A673 (cell line): ENCODE data around the gene SLC39A13. TPM values are rescaled to one million over a fixed set of nuclear protein-coding genes. Genes with fewer than 3 reads are reported as not detected.
A peak's percentile ranks its signal among the peaks of the same experiment; 100 is the strongest.

ENCODE experiments used
- BruUV-seq: library from RNA; stranded (reverse); fragments of 400-500 nt; replicated peaks from 2 replicates; lab custom pipeline; 2021; lab: Mats Ljungman, UMichigan
- CTCF ChIA-PET: fragments of 300-600 bp; sonication (Branson Sonifier 250); formaldehyde crosslinking; loops from one replicate; lab custom pipeline; 2022; ENCODE audit warnings: antibody characterized with exemption; lab: Charles Lee
- POLR2A ChIA-PET: fragments of 300-600 bp; sonication (Branson Sonifier 250); formaldehyde crosslinking; loops from one replicate; lab custom pipeline; 2022; ENCODE audit warnings: antibody characterized with exemption; ENCODE audit not compliant: low non-redundant PET; lab: Charles Lee
- DNase-seq: peaks from one replicate; pipeline ENCODE4 v3.0.0-alpha.2; 2015; ENCODE audit warnings: low spot score
- H3K27ac ChIP-seq: fragments of 200-600 bp; sonication (generic); 2 replicates; pipeline ENCODE4 v1.5.1; 2016; ENCODE audit warnings: mixed run types, low read depth, mild to moderate bottlenecking, mixed read lengths, antibody characterized with exemption, low read length; ENCODE audit not compliant: poor library complexity, severe bottlenecking
- H3K27me3 ChIP-seq: fragments of 200-600 bp; sonication (generic); replicated peaks from 2 replicates; pipeline ENCODE4 v1.6.1; 2017; ENCODE audit warnings: mixed run types, low read depth, mild to moderate bottlenecking, mixed read lengths, antibody characterized with exemption, low read length; ENCODE audit not compliant: insufficient read depth, poor library complexity
- H3K36me3 ChIP-seq: fragments of 200-600 bp; sonication (generic); 2 replicates; pipeline ENCODE4 v1.6.1; 2016; ENCODE audit warnings: mixed run types, mild to moderate bottlenecking, mixed read lengths, antibody characterized with exemption, low read length; ENCODE audit not compliant: insufficient read depth, poor library complexity, severe bottlenecking
- H3K4me1 ChIP-seq: fragments of 200-600 bp; sonication (generic); 2 replicates; pipeline ENCODE4 v1.6.1; 2017; ENCODE audit warnings: mixed run types, mild to moderate bottlenecking, mixed read lengths, antibody characterized with exemption, low read length; ENCODE audit not compliant: insufficient read depth, poor library complexity, severe bottlenecking
- H3K4me3 ChIP-seq: fragments of 200-600 bp; sonication (generic); 2 replicates; pipeline ENCODE4 v1.5.1; 2016; ENCODE audit warnings: low read depth, mixed run types, mild to moderate bottlenecking, mixed read lengths, low read length; ENCODE audit not compliant: poor library complexity, severe bottlenecking
- H3K9me3 ChIP-seq: fragments of 200-600 bp; sonication (generic); 2 replicates; pipeline ENCODE4 v1.6.1; 2016; ENCODE audit warnings: mixed run types, low read depth, mild to moderate bottlenecking, mixed read lengths, antibody characterized with exemption, low read length; ENCODE audit not compliant: poor library complexity, severe bottlenecking
- CTCF ChIP-seq: fragments of 300-800, 200-600 bp; sonication (generic); conservative IDR thresholded peaks from 2 replicates; pipeline ENCODE4 v1.5.1; 2017; ENCODE audit warnings: low read depth, mild to moderate bottlenecking, antibody characterized with exemption, low read length, moderate library complexity, mixed read lengths
- EZH2 ChIP-seq: fragments of 200-600 bp; sonication (generic); IDR thresholded peaks from 2 replicates; pipeline ENCODE4 v1.6.1; 2017; ENCODE audit warnings: borderline replicate concordance, low read depth, mild to moderate bottlenecking, mixed read lengths, antibody characterized with exemption, low read length; ENCODE audit not compliant: poor library complexity, severe bottlenecking
- intact Hi-C: fragments of 100-400 bp; cut with micrococcal nuclease; formaldehyde crosslinking; loops from one replicate; pipeline ENCODE4 v1.10.0; 2022; ENCODE audit not compliant: unreplicated experiment
- total RNA-seq: library from RNA; stranded (reverse); gene quantifications from 2 replicates; pipeline ENCODE4 v1.2.3, GENCODE V29; 2021

The SLC39A13 gene
- total RNA-seq, 1 experiment from 2014 or later = 53.3 TPM

- no peak for DNase-seq
- no TSS peak for BruUV-seq
- TF ChIP-seq CTCF (no peak), EZH2 (no peak)
- Histone ChIP-seq H3K4me1 (peaks cover 21% of the 10 kb centered on the region), H3K27ac (peak overlapping the region; percentile 83), H3K4me3 (peak overlapping the region; percentile 70), H3K36me3 (peaks cover 32% of the 10 kb centered on the region), H3K27me3 (no peaks in the 10 kb centered on the region), H3K9me3 (no peaks in the 10 kb centered on the region)
- POLR2A ChIA-PET = no interaction called here
- intact Hi-C loops = loop anchor here (10.0 kb wide), 1 partner anchor 445 kb away; no protein-coding TSS in a partner anchor
- CTCF ChIA-PET = interaction anchor here (0.5 to 0.9 kb wide), 3 partner anchors 45 to 1882 kb away, joined by 3 to 4 read pairs (median 4); no protein-coding TSS in a partner anchor
These were observed 1.3 kb downstream of the SLC39A13 start for GRCh38 chr11:47409440-47410369.

GRCh38 chr11:47410370-47411264 is 2.2 kb downstream of the SLC39A13 start:
- no TSS peak for BruUV-seq
- Histone ChIP-seq H3K27me3 (no peaks in the 10 kb centered on the region), H3K4me3 (no peak overlapping the region), H3K9me3 (no peaks in the 10 kb centered on the region), H3K36me3 (peaks cover 41% of the 10 kb centered on the region), H3K4me1 (peaks cover 25% of the 10 kb centered on the region), H3K27ac (no peak overlapping the region)
- TF ChIP-seq CTCF = no peak
- no peak for TF ChIP-seq EZH2
- no peak for DNase-seq
- intact Hi-C loops = no loop called here
- POLR2A ChIA-PET = no interaction called here
- CTCF ChIA-PET = interaction anchor here (0.6 to 1.5 kb wide), 2 partner anchors 11 to 1883 kb away, joined by 3 to 4 read pairs; no protein-coding TSS in a partner anchor
